Glutamatergic neuron (in vitro differentiated cells): ENCODE data around the gene GPR148. TPM values are rescaled to one million over a fixed set of nuclear protein-coding genes. Genes with fewer than 3 reads are reported as not detected.

ENCODE experiments used
- DNase-seq: peaks from one replicate; pipeline ENCODE4 v3.0.0; 2022
- H3K27ac Mint-ChIP-seq: one replicate; pipeline ENCODE4 v1.8.0; 2020; ENCODE audit warnings: mild to moderate bottlenecking, mixed read lengths, inconsistent platforms; ENCODE audit not compliant: unreplicated experiment
- H3K27me3 Mint-ChIP-seq: one replicate; pipeline ENCODE4 v1.8.0; 2020; ENCODE audit warnings: mild to moderate bottlenecking, moderate library complexity, mixed read lengths, inconsistent platforms; ENCODE audit not compliant: unreplicated experiment
- H3K36me3 Mint-ChIP-seq: one replicate; pipeline ENCODE4 v1.8.0; 2020; ENCODE audit warnings: mild to moderate bottlenecking, mixed read lengths, inconsistent platforms; ENCODE audit not compliant: unreplicated experiment
- H3K4me1 Mint-ChIP-seq: one replicate; pipeline ENCODE4 v1.8.0; 2020; ENCODE audit warnings: mild to moderate bottlenecking, low read depth, mixed read lengths, inconsistent platforms; ENCODE audit not compliant: unreplicated experiment
- H3K4me3 Mint-ChIP-seq: one replicate; pipeline ENCODE4 v1.8.0; 2020; ENCODE audit warnings: mild to moderate bottlenecking, mixed read lengths, inconsistent platforms; ENCODE audit not compliant: unreplicated experiment
- H3K9me3 Mint-ChIP-seq: one replicate; pipeline ENCODE4 v1.8.0; 2020; ENCODE audit warnings: mild to moderate bottlenecking, moderate library complexity, mixed read lengths, inconsistent platforms; ENCODE audit not compliant: unreplicated experiment
- CTCF ChIP-seq: fragments of 200-600 bp; sonication (generic); IDR thresholded peaks from one replicate; pipeline ENCODE4 v1.5.0; 2021; ENCODE audit not compliant: partially characterized antibody, unreplicated experiment
- total RNA-seq: library from RNA; stranded (reverse); fragmentation: NEBNext Ultra II Directional; extraction: Animal tissue kit (Norgen Biotek cat#: 25700); gene quantifications from one replicate; pipeline ENCODE4 v1.2.1, GENCODE V29; 2021; ENCODE audit not compliant: unreplicated experiment

The GPR148 gene
- total RNA-seq, 1 donor from 2014 or later = not detected

- TF ChIP-seq CTCF = no peak
- Mint-ChIP-seq H3K36me3 (peaks cover 5% of the 10 kb centered on the region), H3K4me1 (peaks cover 5% of the 10 kb centered on the region), H3K9me3 (peaks cover 3% of the 10 kb centered on the region), H3K27me3 (no peaks in the 10 kb centered on the region), H3K27ac (no peak overlapping the region), H3K4me3 (no peak overlapping the region)
- no peak for DNase-seq
Measured at GRCh38 chr2:130740671-130741070, 11.8 kb downstream of the GPR148 start.

GRCh38 chr2:130743278-130743677, 14.4 kb downstream of the GPR148 start:
- Mint-ChIP-seq H3K9me3 (peaks cover 3% of the 10 kb centered on the region), H3K36me3 (peaks cover 11% of the 10 kb centered on the region), H3K4me1 (peaks cover 5% of the 10 kb centered on the region), H3K27ac (no peak overlapping the region), H3K4me3 (no peak overlapping the region), H3K27me3 (no peaks in the 10 kb centered on the region)
- no peak for DNase-seq
- no peak for TF ChIP-seq CTCF

- H3K27me3 Mint-ChIP-seq = no peaks in the 10 kb centered on the region
- H3K4me1 Mint-ChIP-seq = peaks cover 5% of the 10 kb centered on the region
- H3K9me3 Mint-ChIP-seq = peaks cover 3% of the 10 kb centered on the region
- no peak for TF ChIP-seq CTCF
- no peak for DNase-seq
- no peak overlapping the region for H3K27ac Mint-ChIP-seq
- H3K4me3 Mint-ChIP-seq = no peak overlapping the region
- peaks cover 11% of the 10 kb centered on the region for H3K36me3 Mint-ChIP-seq
Measured at GRCh38 chr2:130744287-130745117, 15.6 kb downstream of the GPR148 start.

GRCh38 chr2:130749078-130749477, 20.2 kb downstream of the GPR148 start:
- DNase-seq = no peak
- Mint-ChIP-seq H3K27ac (no peak overlapping the region), H3K9me3 (peaks cover 3% of the 10 kb centered on the region), H3K36me3 (peaks cover 11% of the 10 kb centered on the region), H3K4me3 (no peak overlapping the region), H3K27me3 (no peaks in the 10 kb centered on the region), H3K4me1 (peaks cover 5% of the 10 kb centered on the region)
- no peak for TF ChIP-seq CTCF

GRCh38 chr2:130749641-130750040, 20.8 kb downstream of the GPR148 start:
- Mint-ChIP-seq H3K36me3 (peaks cover 11% of the 10 kb centered on the region), H3K4me1 (peaks cover 2% of the 10 kb centered on the region), H3K4me3 (no peak overlapping the region), H3K9me3 (peaks cover 4% of the 10 kb centered on the region), H3K27me3 (no peaks in the 10 kb centered on the region), H3K27ac (no peak overlapping the region)
- DNase-seq = no peak
- no peak for TF ChIP-seq CTCF
